Transverse colon (tissue), 4 donors: ENCODE data around the gene FYB2. TPM values are rescaled to one million over a fixed set of nuclear protein-coding genes. Genes with fewer than 3 reads are reported as not detected.

Experiments used
- DNase-seq: peaks from one replicate; pipeline ENCODE4 v3.0.0-alpha.2; 2019
- H3K27ac ChIP-seq, 4 donors: fragments of 200-600 bp; sonication (generic); 2 replicates each; pipeline ENCODE4 v1.5.1; 2016 to 2018; ENCODE audit warnings: inconsistent platforms in 4 of 4
- H3K27me3 ChIP-seq: fragments of 200-600 bp; sonication (generic); 2 replicates; pipeline ENCODE4 v1.5.1; 2017; ENCODE audit warnings: inconsistent platforms
- H3K36me3 ChIP-seq, 4 donors: fragments of 200-600 bp; sonication (generic); 2 replicates each; pipeline ENCODE4 v1.5.1; 2017 to 2019; ENCODE audit warnings: inconsistent platforms in 4 of 4
- H3K4me1 ChIP-seq, 4 donors: fragments of 200-600 bp; sonication (generic); 2 replicates each; pipeline ENCODE4 v1.5.1; 2017 to 2020; ENCODE audit warnings: inconsistent platforms in 4 of 4
- H3K4me3 ChIP-seq, 4 donors: fragments of 200-600 bp; sonication (generic); 1 replicate in 1 of 4; 2 replicates in 3 of 4; pipeline versions ENCODE4 v1.5.1 to v1.6.1; 2017 to 2019; ENCODE audit warnings: inconsistent platforms in 4 of 4
- H3K9me3 ChIP-seq, 2 donors: fragments of 200-600 bp; sonication (generic); 2 replicates each; pipeline ENCODE4 v1.5.1; 2017 to 2019; ENCODE audit warnings: inconsistent platforms in 2 of 2
- EP300 ChIP-seq: sonication (generic); formaldehyde crosslinking; IDR thresholded peaks from one replicate; pipeline ENCODE4 v1.6.1; 2017; ENCODE audit warnings: antibody characterized with exemption, low read depth
- POLR2A ChIP-seq: fragments of 450-650 bp; IDR thresholded peaks from one replicate; pipeline ENCODE4 v1.6.1; 2016; ENCODE audit warnings: antibody characterized with exemption, mild to moderate bottlenecking, moderate library complexity
- POLR2AphosphoS5 ChIP-seq, 3 donors: sonication (generic); formaldehyde crosslinking; IDR thresholded peaks; one replicate each; pipeline ENCODE4 v1.6.1; 2016; ENCODE audit warnings: antibody characterized with exemption in 3 of 3
- WGBS, 2 donors: methylation state at CpG; one replicate each; pipeline ENCODE4 v1.1.5; 2018; ENCODE audit warnings: low coverage in 1 of 2; 5-methylcytosine and 5-hydroxymethylcytosine counted together
- in situ Hi-C, 4 donors: fragments of 200-750 bp; cut with MboI; loops; one replicate each; pipeline versions ENCODE4 v1.15.0 to v1.15.1; 2017; ENCODE audit warnings: low sequenced_read_pairs in 3 of 4, low pct_ligation_motif_present in 1 of 4, low pct_unique_long_range_greater_than_20kb in 1 of 4
- intact Hi-C: fragments of 100-400 bp; cut with DNase I; formaldehyde crosslinking; loops from one replicate; pipeline ENCODE4 v1.15.1; 2023; ENCODE audit warnings: low total_unique reads
- total RNA-seq, 4 donors: library from RNA; depleted of rRNA; stranded (reverse); fragments of >200 nt; gene quantifications; one replicate each; pipeline ENCODE4 v1.1.0, GENCODE V29; 2016
- TF ChIP-seq, protein P1 (sequence below), 5 experiments: fragments of 200-600 bp in 3 of 5; fragments of 450-650 bp in 2 of 5; sonication (generic) in 3 of 5; IDR thresholded peaks; 1 replicate in 2 of 5; 2 replicates in 3 of 5; pipeline ENCODE4 v1.5.1; 2016 to 2017; ENCODE audit warnings: antibody characterized with exemption in 5 of 5, inconsistent platforms in 3 of 5, mild to moderate bottlenecking in 2 of 5, moderate library complexity in 1 of 5

Gene FYB2
- total RNA-seq, 4 donors from 2014 or later = 2.4 to 7.1 (median 5.6) TPM

DNA sequence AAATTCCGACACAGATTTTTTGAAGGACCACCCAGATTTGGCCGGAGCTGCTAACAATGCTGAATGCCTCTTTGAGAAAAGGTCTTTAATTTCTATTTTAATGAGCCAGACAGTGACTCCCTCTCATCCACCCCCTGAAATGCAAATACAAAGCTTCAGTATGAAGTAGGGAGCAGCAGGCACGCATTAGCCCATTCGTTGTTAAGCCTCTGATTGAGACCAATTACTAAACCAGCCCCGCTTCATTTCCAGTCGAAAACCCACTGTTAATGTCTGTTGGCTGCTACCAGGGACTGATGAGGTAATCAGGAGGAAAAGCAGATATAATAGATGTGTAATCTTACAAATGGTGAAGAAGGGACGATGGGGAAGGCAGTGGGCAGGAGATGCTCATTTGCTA is 30.5 kb upstream of the FYB2 start:
- TF ChIP-seq POLR2A (no peak), EP300 (no peak), POLR2AphosphoS5 (IDR thresholded peaks at IDR 0.05) (no peak)
- TF ChIP-seq, protein P1, sequence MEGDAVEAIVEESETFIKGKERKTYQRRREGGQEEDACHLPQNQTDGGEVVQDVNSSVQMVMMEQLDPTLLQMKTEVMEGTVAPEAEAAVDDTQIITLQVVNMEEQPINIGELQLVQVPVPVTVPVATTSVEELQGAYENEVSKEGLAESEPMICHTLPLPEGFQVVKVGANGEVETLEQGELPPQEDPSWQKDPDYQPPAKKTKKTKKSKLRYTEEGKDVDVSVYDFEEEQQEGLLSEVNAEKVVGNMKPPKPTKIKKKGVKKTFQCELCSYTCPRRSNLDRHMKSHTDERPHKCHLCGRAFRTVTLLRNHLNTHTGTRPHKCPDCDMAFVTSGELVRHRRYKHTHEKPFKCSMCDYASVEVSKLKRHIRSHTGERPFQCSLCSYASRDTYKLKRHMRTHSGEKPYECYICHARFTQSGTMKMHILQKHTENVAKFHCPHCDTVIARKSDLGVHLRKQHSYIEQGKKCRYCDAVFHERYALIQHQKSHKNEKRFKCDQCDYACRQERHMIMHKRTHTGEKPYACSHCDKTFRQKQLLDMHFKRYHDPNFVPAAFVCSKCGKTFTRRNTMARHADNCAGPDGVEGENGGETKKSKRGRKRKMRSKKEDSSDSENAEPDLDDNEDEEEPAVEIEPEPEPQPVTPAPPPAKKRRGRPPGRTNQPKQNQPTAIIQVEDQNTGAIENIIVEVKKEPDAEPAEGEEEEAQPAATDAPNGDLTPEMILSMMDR (IDR thresholded peaks at IDR 0.05) = no peak
- Histone ChIP-seq H3K36me3 (no peaks in the 10 kb centered on the region), H3K27me3 (no peaks in the 10 kb centered on the region), H3K4me1 (no peaks in the 10 kb centered on the region), H3K9me3 (no peaks in the 10 kb centered on the region), H3K27ac (no peak overlapping the region), H3K4me3 (no peak overlapping the region)
- no peak for DNase-seq
- 74 to 80% methylated on average over 3 to 7 of the region's 7 CpGs for WGBS, 2 donors
- intact Hi-C loops (no loop called here), in situ Hi-C loops (loop anchor here in 3 of 4 donors (25.0 kb wide), 2 partner anchors 1188 to 1313 kb away; no protein-coding TSS in a partner anchor)

DNA sequence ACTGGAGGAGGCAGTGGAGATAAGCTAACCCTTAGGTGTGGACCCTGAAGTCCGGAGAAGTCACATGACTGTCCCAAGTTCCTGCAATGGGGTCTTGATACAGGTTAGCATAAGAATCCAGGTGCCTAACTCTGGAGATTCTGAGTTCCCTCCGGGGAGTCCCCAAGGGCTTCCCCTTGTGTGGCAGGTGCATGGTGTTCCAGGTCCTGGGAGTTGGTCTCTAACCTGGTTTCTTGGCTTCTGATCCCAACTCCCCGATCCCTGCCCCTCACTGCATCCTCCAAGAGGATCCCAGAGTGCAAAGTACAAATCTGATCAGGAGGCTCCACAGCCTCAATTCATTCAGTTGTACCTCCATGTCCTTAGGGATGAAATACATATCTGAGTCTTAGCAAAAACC is 26.1 kb upstream of the FYB2 start:
- Histone ChIP-seq H3K36me3 (no peaks in the 10 kb centered on the region), H3K4me1 (no peaks in the 10 kb centered on the region), H3K4me3 (no peak overlapping the region), H3K9me3 (no peaks in the 10 kb centered on the region), H3K27me3 (no peaks in the 10 kb centered on the region), H3K27ac (no peak overlapping the region)
- no peak for TF ChIP-seq POLR2A
- TF ChIP-seq POLR2AphosphoS5 (IDR thresholded peaks at IDR 0.05) = no peak
- TF ChIP-seq, protein P1 (IDR thresholded peaks at IDR 0.05) = no peak
- TF ChIP-seq EP300 = no peak
- DNase-seq = no peak
- 54% methylated on average over 3 of the region's 3 CpGs; no CpG with 5 or more reads in 1 of the 2 donors for WGBS, 2 donors
- in situ Hi-C loops (loop anchor here in 3 of 4 donors (25.0 kb wide), 2 partner anchors 1192 to 1317 kb away; no protein-coding TSS in a partner anchor), intact Hi-C loops (no loop called here)

DNA sequence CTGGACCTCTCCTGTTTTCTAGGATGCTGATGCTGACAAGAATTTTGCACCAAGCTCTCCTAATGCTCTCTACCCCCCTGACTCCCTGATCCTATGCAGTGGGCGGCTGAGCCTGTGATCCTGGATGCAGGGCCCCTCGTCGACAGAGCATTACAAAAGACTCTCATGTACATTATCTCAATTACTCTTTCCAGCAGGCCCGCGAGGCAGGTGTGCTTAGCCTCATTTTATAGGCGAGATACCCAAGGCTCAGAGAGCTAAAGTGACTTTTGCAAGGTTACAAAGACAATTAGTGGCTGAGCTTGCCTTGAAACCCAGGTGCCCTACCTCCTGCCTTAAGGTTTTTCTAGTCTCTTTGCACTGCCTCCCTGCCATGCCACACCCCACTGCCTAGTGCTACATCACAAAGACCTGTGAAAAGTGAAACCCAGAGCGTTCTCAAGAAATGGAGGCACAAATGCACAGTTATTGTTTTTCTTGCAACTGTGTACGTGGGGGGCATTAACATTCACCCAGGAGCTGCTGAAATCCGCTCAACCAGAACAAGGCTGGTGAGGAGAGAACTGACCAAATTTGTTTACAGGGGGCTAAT is 25.4 kb upstream of the FYB2 start:
- DNase-seq = no peak
- intact Hi-C loops = no loop called here
- TF ChIP-seq, protein P1 (IDR thresholded peaks at IDR 0.05) = no peak
- TF ChIP-seq POLR2AphosphoS5 (IDR thresholded peaks at IDR 0.05) (no peak), POLR2A (no peak), EP300 (no peak)
- Histone ChIP-seq H3K27ac (no peak overlapping the region), H3K4me1 (no peaks in the 10 kb centered on the region), H3K4me3 (no peak overlapping the region), H3K27me3 (no peaks in the 10 kb centered on the region), H3K9me3 (no peaks in the 10 kb centered on the region), H3K36me3 (no peaks in the 10 kb centered on the region)
- in situ Hi-C loops = loop anchor here in 3 of 4 donors (25.0 kb wide), 2 partner anchors 1193 to 1318 kb away; no protein-coding TSS in a partner anchor
- WGBS, 2 donors = 74 to 93% methylated on average over 3 to 9 of the region's 9 CpGs

DNA sequence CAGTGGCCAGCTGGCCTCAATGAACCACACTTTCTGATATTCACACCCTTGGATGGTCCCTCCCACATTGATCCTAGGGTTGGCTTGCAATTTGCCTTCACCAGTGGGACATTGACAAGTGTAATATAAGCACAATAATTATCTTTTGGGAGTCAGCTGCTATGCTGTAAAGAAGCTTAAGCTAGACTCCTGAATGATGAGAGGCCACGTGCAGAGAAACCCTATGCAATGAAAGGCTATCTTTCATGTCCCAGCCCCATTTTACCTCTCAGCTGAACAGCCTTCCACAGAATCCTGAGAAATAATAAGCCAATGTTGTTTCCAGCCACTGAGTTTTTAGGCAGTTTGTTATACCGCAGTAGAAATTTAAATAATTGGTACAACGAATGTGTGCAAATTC is 24.3 kb upstream of the FYB2 start:
- WGBS, 2 donors = 84 to 86% methylated on average over 3 of the region's 3 CpGs
- DNase-seq = no peak
- Histone ChIP-seq H3K36me3 (no peaks in the 10 kb centered on the region), H3K27me3 (no peaks in the 10 kb centered on the region), H3K27ac (no peak overlapping the region), H3K9me3 (no peaks in the 10 kb centered on the region), H3K4me1 (no peaks in the 10 kb centered on the region), H3K4me3 (no peak overlapping the region)
- intact Hi-C loops (no loop called here), in situ Hi-C loops (loop anchor here in 3 of 4 donors (25.0 kb wide), 2 partner anchors 1194 to 1319 kb away; no protein-coding TSS in a partner anchor)
- TF ChIP-seq EP300 (no peak), POLR2AphosphoS5 (IDR thresholded peaks at IDR 0.05) (no peak), POLR2A (no peak)
- TF ChIP-seq, protein P1 (IDR thresholded peaks at IDR 0.05) = no peak
